HG02642 (cell line): Measurements from ENCODE around the gene RIMOC1.

Source experiments
- ATAC-seq: cut with Tn5 transposase; IDR thresholded peaks from one replicate; pipeline ENCODE4 v1.9.1; 2021; ENCODE audit warnings: mild to moderate bottlenecking; ENCODE audit not compliant: unreplicated experiment, poor library complexity

The RIMOC1 gene

GRCh38 chr5:41903892-41904799 lies at the start of gene RIMOC1:
Gene RIMOC1, plus strand, starts transcription at chr5:41904344. Its CDS starts 24 bp downstream, at chr5:41904368.
- ATAC-seq = peak; percentile 99

- peak; percentile 95 for ATAC-seq
Measured at GRCh38 chr5:41856644-41857491, 47.3 kb upstream of the RIMOC1 start.

GRCh38 chr5:41857989-41858388 lies 46.2 kb upstream of the RIMOC1 start:
- no peak for ATAC-seq

GRCh38 chr5:41858890-41859289 lies 45.3 kb upstream of the RIMOC1 start:
- no peak for ATAC-seq

- ATAC-seq = peak; percentile 55
Measured at GRCh38 chr5:41863871-41864486, 40.2 kb upstream of the RIMOC1 start.

GRCh38 chr5:41869151-41869723 lies 34.9 kb upstream of the RIMOC1 start:
- ATAC-seq = no peak

- peak; percentile 94 for ATAC-seq
Measured at GRCh38 chr5:41869724-41870626, 34.2 kb upstream of the RIMOC1 start, which contains the start of gene OXCT1. Gene OXCT1, minus strand, starts transcription at chr5:41870425. Its CDS starts 67 bp downstream, at chr5:41870358.

GRCh38 chr5:41870627-41871048 lies 33.5 kb upstream of the RIMOC1 start:
- ATAC-seq = no peak

- ATAC-seq = no peak
Measured at GRCh38 chr5:41871852-41872251, 32.3 kb upstream of the RIMOC1 start.

GRCh38 chr5:41874512-41875060 lies 29.6 kb upstream of the RIMOC1 start:
- ATAC-seq = no peak

- ATAC-seq = no peak
Measured at GRCh38 chr5:41875121-41875520, 29.0 kb upstream of the RIMOC1 start.

GRCh38 chr5:41876678-41877077 lies 27.5 kb upstream of the RIMOC1 start:
- no peak for ATAC-seq

GRCh38 chr5:41877408-41877807 lies 26.7 kb upstream of the RIMOC1 start:
- no peak for ATAC-seq

GRCh38 chr5:41878173-41878572 lies 26.0 kb upstream of the RIMOC1 start:
- ATAC-seq = peak; percentile 55

- peak; percentile 63 for ATAC-seq
Measured at GRCh38 chr5:41878643-41879478, 25.3 kb upstream of the RIMOC1 start.

- no peak for ATAC-seq
Measured at GRCh38 chr5:41882765-41883164, 21.4 kb upstream of the RIMOC1 start.

- ATAC-seq = no peak
Measured at GRCh38 chr5:41883243-41883642, 20.9 kb upstream of the RIMOC1 start.

- ATAC-seq = no peak
Measured at GRCh38 chr5:41883936-41884335, 20.2 kb upstream of the RIMOC1 start.
